ENCODE results near the gene CUX1.

DNA sequence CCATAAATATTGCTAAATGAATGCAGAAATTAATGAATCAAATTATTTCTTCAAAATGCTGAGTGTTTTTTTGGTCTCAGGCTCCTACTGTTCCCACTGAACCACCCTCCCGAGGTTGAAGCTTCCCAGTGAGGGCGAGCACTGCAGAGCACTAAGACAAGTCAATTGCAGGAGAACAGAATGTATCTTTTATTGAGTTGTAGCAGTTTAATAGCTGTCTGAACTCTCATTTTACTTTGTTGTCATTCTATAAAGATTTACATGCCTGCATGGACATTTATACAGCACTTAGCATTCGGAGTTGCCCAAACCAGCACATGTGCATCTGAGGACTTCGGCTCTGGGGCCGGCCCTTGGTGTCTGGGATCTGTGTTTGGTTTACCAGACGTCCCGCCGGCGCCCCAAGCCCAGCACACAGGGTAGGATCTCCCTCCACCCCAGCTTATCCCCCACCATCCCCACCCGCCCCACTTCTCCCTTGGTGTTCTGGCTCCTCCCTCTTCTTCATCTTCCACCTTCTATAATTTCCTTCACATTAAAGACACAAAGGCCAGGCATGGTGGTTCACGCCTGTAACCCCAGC is 258.2 kb downstream of the CUX1 start:
- TF ChIP-seq ZNF274 (IDR thresholded peaks at IDR 0.05; ENCODE audit: low read length) (no peak), ZNF274 (tag by site-specific recombination; IDR thresholded peaks at IDR 0.05; ENCODE audit: borderline replicate concordance) (no peak), GFI1B (tag by site-specific recombination; IDR thresholded peaks at IDR 0.05) (no peak)
- TF ChIP-seq, protein P1, sequence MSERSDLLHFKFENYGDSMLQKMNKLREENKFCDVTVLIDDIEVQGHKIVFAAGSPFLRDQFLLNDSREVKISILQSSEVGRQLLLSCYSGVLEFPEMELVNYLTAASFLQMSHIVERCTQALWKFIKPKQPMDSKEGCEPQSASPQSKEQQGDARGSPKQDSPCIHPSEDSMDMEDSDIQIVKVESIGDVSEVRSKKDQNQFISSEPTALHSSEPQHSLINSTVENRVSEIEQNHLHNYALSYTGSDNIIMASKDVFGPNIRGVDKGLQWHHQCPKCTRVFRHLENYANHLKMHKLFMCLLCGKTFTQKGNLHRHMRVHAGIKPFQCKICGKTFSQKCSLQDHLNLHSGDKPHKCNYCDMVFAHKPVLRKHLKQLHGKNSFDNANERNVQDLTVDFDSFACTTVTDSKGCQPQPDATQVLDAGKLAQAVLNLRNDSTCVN (tag by site-specific recombination; optimal IDR thresholded peaks at IDR 0.05) = no peak
